K562 treated with DMSO at 1 percent for 4 hours (cell line): Measurements from ENCODE around the gene TEX9. TPM values are rescaled to one million over a fixed set of nuclear protein-coding genes. Genes with fewer than 3 reads are reported as not detected.

ENCODE experiments used
- total RNA-seq: library from RNA; unstranded; fragments of 300-600 nt; gene quantifications from 2 replicates; pipeline ENCODE4 v1.2.3, GENCODE V29; 2022; ENCODE audit not compliant: insufficient read depth

The TEX9 gene
- 4.6 and 5.8 TPM in 2 replicates for total RNA-seq

DNA sequence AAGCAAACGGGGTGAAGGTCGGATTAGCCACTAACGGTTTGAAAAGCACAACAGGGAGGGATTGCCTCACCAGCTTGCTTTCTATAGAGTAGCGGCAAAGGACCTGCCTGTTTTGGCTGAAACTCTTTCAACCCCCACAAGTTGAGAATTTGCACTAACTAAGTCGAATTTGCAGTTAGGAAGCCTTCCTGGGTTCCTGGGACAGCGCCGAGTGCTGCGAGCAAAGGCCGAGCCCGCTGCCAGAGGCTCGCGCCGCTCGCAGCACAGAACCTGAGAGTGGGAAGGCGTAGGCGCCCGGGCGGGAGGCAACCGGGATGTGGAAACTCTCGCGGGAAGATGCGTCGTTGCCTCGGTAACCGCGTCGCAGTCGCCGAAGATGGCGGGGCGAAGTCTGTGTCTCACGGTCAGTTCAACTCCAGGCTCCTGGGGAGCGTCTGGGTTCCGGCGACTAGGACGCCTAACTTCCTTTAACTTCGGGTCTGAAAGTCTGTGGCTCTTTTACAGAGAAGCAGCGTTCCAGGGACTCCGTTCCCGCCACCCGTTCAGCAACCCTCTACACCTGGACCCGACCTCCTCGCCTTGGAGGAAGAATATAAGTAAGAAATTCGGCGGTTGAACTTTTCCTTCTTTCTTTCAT is at the start of gene TEX9:
Gene TEX9 (plus strand): TSS at position 352 of the 637 bp plus-strand sequence. CDS start 25 bp downstream, at position 377.

DNA sequence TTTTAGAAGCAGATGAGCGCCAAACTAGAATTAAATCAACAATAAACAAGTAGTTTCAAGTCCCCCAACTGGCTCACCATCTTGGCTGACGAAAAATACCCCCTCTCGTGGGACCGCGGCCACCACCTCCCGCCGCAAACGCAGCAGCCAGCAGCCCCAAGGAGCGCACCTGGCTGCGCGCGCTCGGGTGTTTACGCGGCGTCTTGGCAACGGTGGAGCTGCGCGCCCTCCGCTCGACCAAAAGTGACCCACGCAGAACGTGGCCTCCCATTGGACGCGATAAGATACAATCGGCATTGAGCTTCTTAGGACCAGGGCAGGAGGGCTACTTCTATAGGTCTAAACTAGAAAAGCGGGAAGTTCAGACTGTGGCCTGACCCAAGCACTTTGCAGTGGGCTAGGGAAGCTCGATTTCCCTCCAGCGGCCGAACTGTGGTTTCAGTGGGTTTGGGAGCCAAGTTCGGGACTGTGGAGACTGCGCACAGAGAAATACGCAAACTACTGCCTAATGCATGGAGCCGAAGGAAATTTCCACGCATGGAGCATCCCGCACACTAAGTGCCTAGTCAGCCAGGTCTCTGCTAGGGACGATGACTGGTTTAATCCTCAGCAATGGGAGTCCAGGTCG is 99.8 kb downstream of the TEX9 start, which contains the start of gene MNS1:
Gene MNS1 (minus strand): TSS at position 245 of the 628 bp plus-strand sequence. CDS start 165 bp downstream, at position 80.

Other genes with a start within 250 kb of the TEX9 start
- gene RFX7, start 121.5 kb upstream of the TEX9 start, total RNA-seq: 6.4 and 8.8 TPM in 2 replicates
- 1.4 and 2.2 TPM in 2 replicates for gene MNS1, start 99.7 kb downstream of the TEX9 start, total RNA-seq